ENCODE data around the gene WFDC1.
"Not testable (repeated sequence)": the region's sequence is repeated elsewhere in the genome, so short reads cannot be mapped to it uniquely, and the experiment has no call there.

WFDC1 gene

DNA sequence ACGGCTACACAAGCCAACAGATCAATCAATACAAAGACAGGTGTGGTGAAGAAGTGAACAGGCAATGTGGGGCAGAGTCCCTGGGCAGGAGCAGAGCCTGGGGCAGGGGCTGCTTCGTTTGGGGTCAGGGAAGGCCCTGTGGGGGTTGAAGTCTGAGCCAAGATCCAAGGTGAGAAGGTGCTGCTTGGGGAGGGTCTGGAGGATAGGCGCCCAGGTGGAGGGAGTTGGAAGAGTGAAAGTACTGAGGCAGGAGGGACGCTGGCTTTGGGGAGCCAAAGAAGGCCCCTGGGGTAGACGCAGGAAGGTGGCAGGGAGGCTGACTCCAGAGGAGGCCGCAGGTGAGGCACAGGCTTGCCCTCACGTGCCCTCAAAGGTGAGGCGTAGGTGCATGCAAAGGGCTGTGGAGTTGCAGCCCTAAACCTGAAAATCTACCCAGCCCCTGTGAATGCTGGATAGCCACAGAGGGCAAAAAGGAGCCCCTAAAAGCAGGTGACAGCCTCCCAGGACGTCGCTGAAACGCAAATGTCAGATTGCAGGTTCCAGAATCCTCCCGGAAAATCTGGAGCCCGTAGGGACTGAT lies 33.3 kb downstream of the WFDC1 start:
- no peak for DNase-seq (ENCODE audit: low read depth in 3 of 3, low spot score in 1 of 3)

DNA sequence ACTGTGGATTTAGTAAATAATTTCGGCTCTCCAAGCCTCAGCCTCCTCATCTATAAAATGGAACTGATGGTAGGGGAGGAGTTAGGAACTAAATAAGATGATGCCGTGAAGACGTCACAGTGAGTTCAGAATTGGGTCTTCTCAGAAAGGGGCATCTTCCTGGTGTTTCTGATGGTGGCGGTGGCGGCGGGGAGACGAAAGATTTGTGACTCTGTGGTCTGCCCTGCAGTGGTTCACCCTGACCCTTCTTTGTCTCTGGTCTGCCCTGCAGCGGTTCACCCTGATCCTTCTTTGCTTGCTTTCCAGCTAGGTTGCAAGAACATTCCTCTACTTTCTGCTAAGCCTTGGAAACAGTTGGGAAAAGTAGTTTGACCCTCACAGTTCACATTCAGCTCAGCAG lies 34.3 kb downstream of the WFDC1 start:
- DNase-seq (ENCODE audit: low read depth in 3 of 3, low spot score in 1 of 3): no peak

DNA sequence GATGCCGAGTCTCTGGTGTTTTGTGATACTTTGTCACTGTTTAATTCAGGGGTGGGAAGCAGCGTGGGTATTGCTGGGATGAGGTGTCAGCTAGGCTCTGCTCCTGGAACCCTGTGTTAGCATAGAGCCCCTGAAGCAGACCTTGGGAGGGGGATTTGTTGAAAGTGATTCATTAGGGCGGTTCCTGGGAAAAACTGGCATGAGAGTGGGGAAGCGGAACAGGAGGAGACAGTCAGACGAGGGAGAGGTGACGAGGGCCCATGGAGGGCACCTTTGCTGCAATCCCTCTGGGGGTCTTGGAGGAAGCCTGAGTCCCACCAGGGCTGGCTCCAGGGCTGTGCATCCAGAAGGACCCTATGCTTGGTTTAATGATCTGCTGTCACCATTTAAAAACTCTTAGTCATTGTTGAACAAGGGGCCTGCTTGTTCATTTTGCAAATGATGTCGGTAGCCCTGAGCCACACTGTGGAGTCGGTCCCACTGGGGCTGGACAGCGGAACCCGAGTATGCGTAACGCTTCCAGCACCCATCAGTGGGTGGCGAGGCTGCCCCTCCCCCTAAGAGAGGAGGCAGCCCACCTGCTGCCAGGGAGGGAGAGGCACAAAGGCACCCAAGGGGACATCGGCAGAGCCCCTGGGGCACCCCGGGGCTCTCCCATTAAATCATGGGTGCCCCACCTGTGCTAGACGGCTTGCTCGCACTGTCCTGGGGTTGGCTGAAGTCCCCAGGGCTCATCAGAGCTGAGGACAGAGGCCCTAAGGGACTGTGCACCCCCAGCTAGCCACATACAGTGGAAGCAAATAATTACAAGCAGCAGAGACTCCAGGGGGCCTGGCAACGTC lies 35.4 kb downstream of the WFDC1 start:
- DNase-seq (ENCODE audit: low read depth in 3 of 3, low spot score in 1 of 3): no peak

DNA sequence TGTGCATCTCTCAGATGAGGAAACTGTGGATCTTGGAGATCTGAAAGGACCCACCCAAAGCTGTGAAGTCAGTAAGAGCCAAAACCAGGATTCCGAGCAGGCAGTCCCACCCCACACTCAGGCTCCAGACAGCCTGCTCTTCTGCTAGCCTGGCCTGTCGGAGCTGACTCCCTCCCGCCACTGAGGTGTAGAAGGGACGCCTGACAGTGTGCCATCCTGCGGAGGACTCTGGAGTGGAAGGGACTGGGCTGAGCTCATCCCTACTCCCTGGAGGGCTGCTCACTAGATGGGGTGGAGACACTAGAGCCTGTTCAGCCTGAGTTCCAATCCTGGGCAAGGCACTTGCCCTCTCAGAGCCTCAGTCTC lies 36.0 kb downstream of the WFDC1 start:
- DNase-seq (ENCODE audit: low read depth in 3 of 3, low spot score in 1 of 3): no peak

DNA sequence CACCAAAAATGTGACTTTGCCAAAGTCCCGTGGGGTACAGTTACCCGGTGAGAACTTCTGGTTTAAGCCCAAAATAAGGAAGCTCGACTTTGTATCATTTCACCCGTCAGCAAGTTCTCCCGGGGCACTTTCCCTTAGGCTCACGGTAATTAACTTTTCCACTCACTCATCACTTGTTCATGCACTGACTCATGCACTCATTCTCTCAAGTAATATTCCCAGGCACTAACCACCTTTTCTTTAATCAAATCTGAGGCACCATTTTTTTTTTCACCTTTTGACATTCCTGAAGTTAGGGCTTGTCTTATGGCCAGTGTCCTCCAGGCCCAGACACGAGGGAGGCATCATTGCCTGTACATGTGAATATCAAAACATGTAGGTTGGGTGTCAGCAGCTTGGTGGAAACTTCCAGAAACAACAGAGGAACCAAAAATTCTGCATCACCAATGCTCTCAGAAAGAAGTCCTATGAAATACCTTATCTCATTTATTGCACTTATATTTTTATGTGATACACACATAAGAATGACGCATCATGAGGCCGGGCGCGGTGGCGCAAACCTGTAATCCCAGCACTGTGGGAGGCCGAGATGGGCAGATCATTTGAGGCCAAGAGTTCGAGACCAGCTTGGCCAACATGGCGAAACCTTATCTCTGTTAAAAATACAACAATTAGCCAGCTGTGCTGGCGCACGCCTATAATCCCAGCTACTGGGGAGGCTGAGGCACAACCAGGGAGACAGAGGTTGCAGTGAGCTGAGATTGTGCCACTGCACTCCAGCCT lies 37.5 kb downstream of the WFDC1 start:
- no peak for DNase-seq (ENCODE audit: low read depth in 3 of 3, low spot score in 1 of 3)

DNA sequence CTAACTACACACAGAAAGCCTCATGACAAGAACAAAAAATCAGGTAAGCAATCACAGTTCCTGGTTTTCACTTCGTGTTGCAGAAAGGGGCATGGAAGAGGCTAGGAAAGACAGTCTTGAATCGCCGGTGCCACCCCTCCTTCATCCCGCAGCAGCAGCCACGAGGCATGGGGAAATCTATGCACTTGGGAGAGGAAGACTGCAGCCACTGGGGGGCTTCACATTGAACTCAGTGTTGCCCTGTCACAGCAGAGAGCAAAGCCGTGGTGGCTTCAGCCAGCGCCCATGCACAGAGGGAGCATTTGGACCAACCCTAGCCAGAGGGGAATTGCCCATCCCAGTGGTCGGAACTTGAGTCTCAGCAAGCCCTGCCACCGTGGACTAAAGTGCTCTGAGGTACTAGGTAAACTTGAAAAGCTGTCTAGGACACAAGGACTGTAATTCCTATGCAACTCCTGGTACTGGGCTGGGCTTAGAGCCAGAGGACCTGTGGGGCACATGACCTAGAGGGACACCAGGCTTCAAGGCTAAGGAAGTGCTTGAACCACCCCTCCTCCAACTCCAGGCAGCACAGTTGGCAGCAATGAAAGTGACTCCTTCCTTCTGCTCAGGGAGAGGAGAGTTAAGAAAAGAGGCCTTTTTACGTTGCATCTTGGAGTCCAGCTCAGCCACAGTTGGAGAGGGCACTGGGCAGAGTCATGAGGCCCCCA lies 38.5 kb downstream of the WFDC1 start:
- DNase-seq (ENCODE audit: low read depth in 3 of 3, low spot score in 1 of 3): no peak

DNA sequence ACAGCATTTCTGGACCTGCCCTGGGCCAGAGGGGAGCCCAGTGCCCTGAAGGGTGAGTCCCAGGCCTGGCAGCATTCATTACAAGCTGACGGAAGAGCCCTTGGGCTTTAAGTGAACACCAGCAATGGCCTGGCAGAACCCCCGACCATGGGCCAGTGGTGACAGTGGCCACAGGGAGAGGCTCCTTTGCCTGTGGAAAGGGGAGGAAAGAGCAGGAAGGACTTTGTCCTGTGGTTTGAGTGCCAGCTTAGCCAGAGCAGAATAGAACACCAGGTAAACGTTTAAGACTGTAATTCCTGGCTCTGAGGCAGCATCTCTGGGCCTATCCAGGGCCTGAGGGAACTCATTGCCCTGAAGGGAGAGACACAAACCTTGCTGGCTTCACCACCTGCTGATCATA lies 39.4 kb downstream of the WFDC1 start:
- DNase-seq (ENCODE audit: low read depth in 3 of 3, low spot score in 1 of 3): no peak

DNA sequence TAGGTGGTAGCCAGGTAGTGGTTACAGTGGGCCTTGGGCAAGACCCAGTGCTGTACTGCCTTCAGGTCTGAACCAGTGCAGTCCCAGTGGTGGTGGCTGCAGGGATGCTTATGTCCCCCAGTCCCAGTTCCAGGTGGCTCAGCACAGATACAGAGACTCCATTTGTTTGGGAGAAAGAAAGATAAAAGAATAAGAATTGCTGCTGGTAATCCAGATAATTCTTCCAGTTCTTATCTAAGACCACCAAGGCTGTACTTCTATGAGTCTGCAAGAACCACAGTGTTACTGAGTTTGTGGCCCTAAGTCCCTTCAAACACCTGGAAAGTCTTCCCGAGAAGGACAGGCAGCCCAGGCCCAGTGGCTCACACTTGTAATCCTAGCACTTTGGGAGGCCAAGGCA lies 39.8 kb downstream of the WFDC1 start:
- DNase-seq (ENCODE audit: low read depth in 3 of 3, low spot score in 1 of 3): no peak

DNA sequence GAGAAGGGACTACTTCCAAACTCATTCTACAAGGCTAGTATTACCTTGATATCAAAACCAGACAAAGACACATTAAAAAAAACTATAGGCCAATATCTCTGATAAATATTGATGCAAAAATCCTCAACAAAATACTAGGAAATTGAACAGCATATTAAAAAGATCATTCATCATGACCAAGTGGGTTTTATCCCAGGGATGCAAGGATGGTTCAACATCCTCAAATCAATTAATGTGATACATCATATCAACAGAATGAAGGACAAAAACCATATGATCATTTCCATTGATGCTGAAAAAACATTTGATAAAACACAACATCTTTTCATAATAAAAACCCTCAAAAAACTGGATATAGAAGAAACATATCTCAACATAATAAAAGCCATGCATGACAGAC lies 42.6 kb downstream of the WFDC1 start:
- not testable (repeated sequence) for DNase-seq (ENCODE audit: low read depth in 3 of 3, low spot score in 1 of 3)

DNA sequence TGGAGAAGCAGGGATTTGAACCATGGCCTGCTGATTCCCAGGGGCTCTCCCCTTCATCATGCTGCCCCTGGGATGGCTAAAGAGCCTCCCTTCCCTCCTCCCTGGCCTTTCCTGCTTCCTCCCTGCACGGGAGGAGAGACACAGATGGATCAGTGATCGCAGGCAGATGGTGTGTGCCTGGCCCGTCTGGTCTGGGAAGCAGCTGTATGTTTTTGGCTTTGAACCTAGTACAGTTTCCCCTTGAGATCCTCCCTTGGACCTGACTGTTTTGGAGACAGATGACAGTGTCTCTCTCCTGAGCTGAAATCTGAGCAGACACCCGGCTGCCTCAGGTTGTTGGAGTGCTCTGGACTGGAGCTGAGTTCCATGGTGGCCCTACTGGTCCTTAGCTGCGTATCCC lies 44.6 kb downstream of the WFDC1 start:
- DNase-seq (ENCODE audit: low read depth in 3 of 3, low spot score in 1 of 3): no peak

DNA sequence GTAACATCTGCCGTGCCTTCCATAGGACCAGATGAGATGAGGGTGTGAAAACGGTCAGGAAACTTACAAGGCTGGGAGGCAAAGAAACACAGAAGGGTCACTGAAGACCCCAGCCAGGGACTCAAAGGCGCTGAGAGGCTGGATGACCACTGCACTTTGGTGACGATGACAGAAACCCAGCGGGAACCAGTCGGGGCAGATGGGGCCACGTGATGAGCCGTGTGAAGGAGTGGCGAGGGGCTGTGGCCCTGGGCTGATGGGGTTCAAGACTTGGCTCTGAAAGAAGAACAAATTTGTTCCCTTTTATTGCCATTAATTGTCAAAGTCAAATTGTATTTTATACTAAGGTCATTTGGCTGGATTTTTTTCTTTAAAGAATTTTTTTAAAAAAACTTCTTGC lies 45.1 kb downstream of the WFDC1 start:
- DNase-seq (ENCODE audit: low read depth in 3 of 3, low spot score in 1 of 3): no peak

DNA sequence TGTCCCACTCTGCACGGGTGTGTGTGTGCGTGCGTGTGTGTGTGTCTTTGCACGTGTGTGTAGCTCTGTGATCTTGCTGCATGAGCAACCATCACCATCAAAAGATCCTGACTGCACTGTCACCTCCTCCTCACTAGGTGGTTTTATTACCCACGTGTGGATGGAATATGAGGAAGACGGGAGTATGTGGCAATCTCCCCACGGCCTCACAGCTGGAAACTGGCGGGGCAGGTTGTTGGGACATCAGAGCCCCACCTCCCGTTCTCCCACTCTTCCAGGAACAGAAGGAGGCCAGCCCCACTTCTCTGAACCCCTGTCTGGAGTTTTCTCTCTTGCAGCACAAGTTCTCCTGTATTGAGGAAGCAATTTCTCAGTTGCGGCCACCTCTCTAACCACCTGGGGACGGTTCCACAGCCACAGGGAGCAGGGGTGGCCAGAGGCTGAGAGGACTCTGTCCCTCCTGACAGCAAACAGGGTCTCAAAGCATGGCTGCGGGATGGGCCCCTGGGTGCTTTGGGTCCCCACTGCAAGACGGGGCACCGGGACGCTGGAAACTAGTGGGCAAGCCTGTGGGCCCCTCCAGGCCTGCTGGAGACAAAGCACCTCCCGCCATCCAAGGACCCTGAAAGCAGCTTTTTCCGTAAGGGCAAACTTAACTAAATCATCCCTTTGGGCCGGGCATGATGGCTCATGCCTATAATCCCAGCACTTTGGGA lies 45.8 kb downstream of the WFDC1 start:
- DNase-seq (ENCODE audit: low read depth in 3 of 3, low spot score in 1 of 3): no peak

DNA sequence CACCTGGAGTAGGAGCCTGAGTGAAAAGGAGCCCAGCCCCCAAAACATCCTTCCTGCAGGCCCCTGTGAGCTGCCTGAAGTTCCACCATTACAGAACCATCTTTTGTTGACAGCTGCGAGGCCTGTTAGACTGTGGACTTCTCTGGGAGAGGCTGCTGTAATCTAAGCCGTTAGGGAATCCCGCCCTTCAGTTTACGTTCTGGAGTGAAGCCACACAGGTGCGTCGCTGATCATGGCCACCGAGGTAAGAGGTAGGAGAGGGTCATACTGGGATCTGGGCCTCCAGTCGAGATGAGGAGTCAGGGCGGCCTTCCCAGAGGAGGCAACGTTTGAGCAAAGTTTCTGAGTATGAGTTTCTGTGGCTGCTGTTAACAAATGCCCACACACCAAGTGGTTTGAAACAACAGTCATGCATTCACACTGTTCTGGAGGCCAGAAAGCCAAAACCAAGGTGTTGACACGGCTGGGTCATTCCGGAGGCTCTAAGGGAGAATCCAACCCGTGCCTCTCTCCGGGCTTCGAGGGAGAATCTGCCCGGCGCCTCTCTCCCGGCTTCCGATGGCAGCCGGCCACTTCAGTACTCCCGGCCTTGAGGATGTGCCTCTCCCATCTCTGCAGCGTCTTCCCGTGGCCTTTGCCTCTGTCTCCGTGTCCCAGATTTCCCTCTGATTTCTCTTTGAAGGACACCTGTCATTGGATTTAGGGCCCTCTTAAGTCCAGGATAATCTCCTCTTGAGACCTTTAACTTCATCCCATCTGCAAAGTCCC lies 47.0 kb downstream of the WFDC1 start:
- DNase-seq (ENCODE audit: low read depth in 3 of 3, low spot score in 1 of 3): no peak

DNA sequence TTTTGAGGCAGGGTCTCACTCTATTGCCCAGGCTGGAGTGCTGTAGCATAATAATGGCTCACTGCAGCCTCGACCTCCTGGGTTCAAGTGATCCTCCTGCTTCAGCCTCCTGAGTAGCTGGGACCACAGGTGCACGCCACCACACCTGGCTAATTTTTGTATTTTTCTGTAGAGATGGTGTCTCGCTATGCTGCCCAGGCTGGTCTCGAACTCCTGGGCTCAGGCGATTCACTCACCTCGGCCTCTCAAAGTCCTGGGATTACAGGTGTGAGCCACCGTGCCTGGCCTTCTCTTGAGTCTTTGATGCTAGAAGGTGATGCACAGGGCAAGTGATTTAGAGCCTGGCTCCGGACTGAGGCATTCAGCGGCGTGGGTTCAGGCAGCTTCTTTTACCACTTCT lies 49.1 kb downstream of the WFDC1 start:
- not testable (repeated sequence) for DNase-seq (ENCODE audit: low read depth in 3 of 3, low spot score in 1 of 3)

DNA sequence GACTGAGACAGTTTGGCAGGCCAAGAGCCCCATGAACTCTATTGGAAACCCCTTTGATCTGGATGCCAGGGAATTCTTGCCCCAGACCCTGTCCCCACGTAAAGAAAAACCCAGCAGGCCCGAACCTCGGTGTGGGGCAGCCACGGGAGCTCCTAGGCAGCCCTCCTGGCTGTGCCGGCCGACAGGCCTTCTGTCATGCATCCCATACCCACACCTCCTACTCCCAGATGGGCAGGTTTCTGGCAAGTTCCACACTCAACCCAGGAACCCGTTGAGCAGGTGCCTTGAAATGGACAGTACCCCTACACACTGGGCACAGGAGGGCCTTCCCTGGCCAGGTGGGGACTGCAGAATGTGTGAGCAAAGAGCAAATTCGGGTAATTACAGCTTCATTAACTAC lies 50.1 kb downstream of the WFDC1 start:
- DNase-seq (ENCODE audit: low read depth in 3 of 3, low spot score in 1 of 3): no peak

DNA sequence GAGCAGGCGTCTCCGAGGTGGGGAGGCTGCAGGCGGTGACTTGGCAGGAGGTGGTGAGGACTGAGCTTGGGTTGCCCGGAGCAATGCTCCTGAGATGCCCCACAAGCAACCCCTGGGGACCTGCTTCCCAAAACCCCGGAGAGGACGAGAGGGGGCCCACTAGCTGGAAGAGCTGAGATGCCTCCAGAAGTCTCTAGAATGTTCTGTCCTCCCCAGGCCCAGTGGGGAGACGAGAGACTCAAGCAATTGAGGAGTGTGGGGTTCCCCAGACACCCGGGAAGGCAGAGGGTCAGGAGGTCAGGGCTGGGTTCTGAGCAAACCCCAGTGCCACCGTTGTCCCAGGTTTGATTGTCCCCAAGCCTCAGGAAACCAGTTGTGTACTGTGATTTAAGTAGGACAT lies 52.5 kb downstream of the WFDC1 start:
- DNase-seq (ENCODE audit: low read depth in 3 of 3, low spot score in 1 of 3): no peak

DNA sequence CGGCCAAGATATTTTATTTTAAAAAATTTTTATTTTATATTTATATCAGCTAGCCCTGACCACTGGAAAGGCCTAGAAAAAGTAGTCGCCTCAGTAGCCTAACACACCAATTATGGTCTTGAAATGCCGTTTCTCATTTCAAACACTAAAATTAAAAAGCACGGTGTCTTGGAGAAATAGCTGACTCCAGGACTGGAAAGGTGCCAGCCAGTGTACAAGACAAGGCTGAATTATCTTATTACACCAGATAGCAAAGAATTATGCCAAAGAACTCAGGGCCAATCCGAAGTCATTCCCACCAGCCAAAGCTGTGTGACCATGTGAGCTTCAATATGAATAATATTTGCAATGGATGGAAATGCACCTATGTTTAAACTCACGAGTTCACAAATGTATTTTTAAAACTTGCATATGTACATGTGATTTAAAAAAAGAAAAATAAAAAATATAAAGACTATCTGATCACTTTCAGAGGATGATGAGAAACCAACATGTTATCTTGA lies 53.8 kb downstream of the WFDC1 start:
- DNase-seq (ENCODE audit: low read depth in 3 of 3, low spot score in 1 of 3): no peak

DNA sequence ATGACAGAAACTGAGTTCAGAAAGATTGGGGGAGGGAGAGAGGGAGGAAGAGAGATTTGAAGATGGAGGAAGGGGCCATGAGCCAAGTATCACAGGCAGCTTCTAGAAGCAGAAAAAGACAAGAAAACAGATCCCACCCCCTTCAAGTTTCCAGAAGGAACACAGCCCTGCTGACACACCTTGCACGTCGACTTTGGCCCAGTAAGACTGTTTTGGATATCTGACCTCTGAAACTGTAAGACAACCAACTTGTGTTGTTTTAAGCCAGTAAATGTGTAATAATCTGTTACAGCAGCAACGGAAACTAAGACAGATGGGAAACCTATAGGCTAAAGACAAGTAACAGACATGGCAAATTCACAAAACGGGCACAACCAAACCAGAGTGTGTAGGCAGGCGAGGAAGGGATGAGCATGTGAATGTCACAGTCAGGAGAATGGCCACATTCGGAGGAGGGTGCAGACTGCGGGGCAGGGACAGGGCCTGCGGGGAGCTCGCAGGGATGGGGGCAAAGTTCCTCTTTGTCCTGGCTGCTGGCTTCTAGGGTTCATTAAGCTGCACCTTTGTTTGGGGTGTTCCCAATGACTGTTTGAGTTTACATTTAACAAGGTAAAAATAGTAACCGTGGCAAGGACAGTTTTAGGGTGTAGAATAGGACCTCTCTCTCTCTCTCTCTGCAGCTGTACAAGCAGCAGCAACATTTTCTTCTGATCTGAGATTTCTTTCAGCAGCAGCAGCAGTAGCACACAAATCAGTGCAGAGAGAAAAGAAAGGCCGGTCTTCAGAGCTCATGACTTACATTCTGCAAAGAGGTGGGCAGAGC lies 55.4 kb downstream of the WFDC1 start:
- DNase-seq (ENCODE audit: low read depth in 3 of 3, low spot score in 1 of 3): no peak

DNA sequence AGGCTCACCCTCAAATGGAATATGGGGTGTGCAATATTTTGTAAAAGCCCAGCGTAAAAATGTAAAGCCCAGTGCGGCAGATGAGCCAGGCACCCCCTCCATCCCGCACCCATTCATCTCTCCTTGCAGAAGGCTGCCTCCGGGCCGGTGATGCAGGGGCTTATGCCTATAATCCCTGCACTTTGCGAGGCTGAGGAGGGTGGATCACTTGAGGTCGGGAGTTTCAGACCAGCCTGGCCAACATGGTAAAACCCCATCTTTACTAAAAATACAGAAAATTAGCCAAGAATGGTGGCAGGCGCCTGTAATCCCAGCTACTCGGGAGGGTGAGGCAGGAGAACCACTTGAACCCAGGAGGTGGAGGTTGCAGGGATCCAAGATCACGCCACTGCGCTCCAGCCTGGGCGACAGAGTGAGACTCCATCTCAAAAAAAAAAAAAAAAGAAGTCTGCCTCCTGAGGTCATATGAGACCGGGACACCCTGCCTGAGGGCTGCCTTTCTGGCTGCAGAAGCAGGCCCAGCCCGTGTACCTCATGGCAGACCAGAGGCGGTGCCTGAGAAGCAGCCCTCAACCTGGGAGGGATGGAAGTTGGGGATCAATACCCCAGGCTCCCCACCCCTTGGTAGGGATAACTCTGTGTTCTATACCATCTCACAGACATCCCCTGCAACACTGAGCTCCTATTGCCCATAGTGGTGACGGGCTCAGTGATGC lies 56.2 kb downstream of the WFDC1 start:
- DNase-seq (ENCODE audit: low read depth in 3 of 3, low spot score in 1 of 3): no peak
